DND-41 (cell line): ENCODE results near the gene GPR52.

Experiments used
- EZH2 ChIP-seq: IDR thresholded peaks from 3 replicates; pipeline ENCODE4 v1.6.1; 2012; ENCODE audit warnings: borderline replicate concordance, low read depth, mild to moderate bottlenecking, moderate library complexity, low read length, inconsistent platforms; ENCODE audit not compliant: severe bottlenecking
- TF ChIP-seq, protein P1 (sequence below): IDR thresholded peaks from 2 replicates; pipeline ENCODE4 v1.5.1; 2012; ENCODE audit warnings: borderline replicate concordance, low read length, moderate library complexity, mild to moderate bottlenecking; ENCODE audit not compliant: poor library complexity, severe bottlenecking; ENCODE audit errors: extremely low read depth

DNA sequence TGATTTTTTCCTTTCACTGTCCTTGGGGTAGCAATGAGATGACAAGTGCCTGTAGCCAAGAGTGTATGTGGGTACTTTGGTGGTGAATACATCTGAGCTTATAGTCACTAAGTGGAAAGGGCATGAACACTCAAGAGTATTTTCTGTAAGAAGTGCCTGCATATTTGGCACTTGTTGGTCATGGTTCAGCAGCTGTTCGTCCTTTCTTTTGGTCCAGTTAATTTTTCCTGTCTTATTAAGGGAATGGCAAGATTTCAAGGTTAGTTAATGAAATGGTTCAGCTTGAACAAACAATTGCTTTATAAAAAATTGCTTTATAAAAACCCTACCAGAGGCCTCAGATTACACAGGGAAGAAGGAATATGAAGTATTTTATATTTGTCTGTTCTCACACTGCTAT is 48.6 kb upstream of the GPR52 start:
- TF ChIP-seq, protein P1, sequence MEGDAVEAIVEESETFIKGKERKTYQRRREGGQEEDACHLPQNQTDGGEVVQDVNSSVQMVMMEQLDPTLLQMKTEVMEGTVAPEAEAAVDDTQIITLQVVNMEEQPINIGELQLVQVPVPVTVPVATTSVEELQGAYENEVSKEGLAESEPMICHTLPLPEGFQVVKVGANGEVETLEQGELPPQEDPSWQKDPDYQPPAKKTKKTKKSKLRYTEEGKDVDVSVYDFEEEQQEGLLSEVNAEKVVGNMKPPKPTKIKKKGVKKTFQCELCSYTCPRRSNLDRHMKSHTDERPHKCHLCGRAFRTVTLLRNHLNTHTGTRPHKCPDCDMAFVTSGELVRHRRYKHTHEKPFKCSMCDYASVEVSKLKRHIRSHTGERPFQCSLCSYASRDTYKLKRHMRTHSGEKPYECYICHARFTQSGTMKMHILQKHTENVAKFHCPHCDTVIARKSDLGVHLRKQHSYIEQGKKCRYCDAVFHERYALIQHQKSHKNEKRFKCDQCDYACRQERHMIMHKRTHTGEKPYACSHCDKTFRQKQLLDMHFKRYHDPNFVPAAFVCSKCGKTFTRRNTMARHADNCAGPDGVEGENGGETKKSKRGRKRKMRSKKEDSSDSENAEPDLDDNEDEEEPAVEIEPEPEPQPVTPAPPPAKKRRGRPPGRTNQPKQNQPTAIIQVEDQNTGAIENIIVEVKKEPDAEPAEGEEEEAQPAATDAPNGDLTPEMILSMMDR, result no peak
- no peak for TF ChIP-seq EZH2
